Liver (tissue), 3 donors: ENCODE results near the gene TRNT1.

Experiments
- ATF3 ChIP-seq: IDR thresholded peaks from 2 replicates; pipeline ENCODE4 v1.6.1; 2016; ENCODE audit warnings: antibody characterized with exemption
- EGR1 ChIP-seq, 2 donors: IDR thresholded peaks; 2 replicates each; pipeline ENCODE4 v1.6.1; 2016 to 2018; ENCODE audit warnings: antibody characterized with exemption in 2 of 2, low read depth in 2 of 2
- FOXA1 ChIP-seq: IDR thresholded peaks from 2 replicates; pipeline ENCODE4 v1.6.1; 2016; ENCODE audit warnings: antibody characterized with exemption
- GABPA ChIP-seq, 2 donors: IDR thresholded peaks in 1 of 2; conservative IDR thresholded peaks in 1 of 2; 2 replicates each; pipeline ENCODE4 v1.6.1; 2016; ENCODE audit warnings: antibody characterized with exemption in 2 of 2, mild to moderate bottlenecking in 1 of 2, moderate library complexity in 1 of 2
- JUND ChIP-seq, 2 donors: IDR thresholded peaks; 2 replicates each; pipeline ENCODE4 v1.6.1; 2016; ENCODE audit warnings: antibody characterized with exemption in 2 of 2
- MAX ChIP-seq: IDR thresholded peaks from 2 replicates; pipeline ENCODE4 v1.6.1; 2016; ENCODE audit warnings: antibody characterized with exemption
- RAD21 ChIP-seq, 2 donors: IDR thresholded peaks; 2 replicates each; pipeline ENCODE4 v1.6.1; 2016; ENCODE audit warnings: antibody characterized with exemption in 2 of 2, mild to moderate bottlenecking in 2 of 2
- SP1 ChIP-seq: IDR thresholded peaks from 2 replicates; pipeline ENCODE4 v1.6.1; 2018; ENCODE audit warnings: antibody characterized with exemption, mild to moderate bottlenecking
- TAF1 ChIP-seq: conservative IDR thresholded peaks from 2 replicates; pipeline ENCODE4 v1.6.1; 2016; ENCODE audit warnings: antibody characterized with exemption, mild to moderate bottlenecking
- YY1 ChIP-seq: IDR thresholded peaks from 2 replicates; pipeline ENCODE4 v1.6.1; 2016; ENCODE audit warnings: antibody characterized with exemption, mild to moderate bottlenecking
- TF ChIP-seq, protein P1 (sequence below): fragments of 150-350 bp; IDR thresholded peaks from 2 replicates; pipeline ENCODE4 v1.5.1; 2017; ENCODE audit warnings: improper control_type of control experiment, low read depth, low read length; ENCODE audit not compliant: missing input control
- donor health status: healthy.
- donor health status: healthy.

- TF ChIP-seq, protein P1, sequence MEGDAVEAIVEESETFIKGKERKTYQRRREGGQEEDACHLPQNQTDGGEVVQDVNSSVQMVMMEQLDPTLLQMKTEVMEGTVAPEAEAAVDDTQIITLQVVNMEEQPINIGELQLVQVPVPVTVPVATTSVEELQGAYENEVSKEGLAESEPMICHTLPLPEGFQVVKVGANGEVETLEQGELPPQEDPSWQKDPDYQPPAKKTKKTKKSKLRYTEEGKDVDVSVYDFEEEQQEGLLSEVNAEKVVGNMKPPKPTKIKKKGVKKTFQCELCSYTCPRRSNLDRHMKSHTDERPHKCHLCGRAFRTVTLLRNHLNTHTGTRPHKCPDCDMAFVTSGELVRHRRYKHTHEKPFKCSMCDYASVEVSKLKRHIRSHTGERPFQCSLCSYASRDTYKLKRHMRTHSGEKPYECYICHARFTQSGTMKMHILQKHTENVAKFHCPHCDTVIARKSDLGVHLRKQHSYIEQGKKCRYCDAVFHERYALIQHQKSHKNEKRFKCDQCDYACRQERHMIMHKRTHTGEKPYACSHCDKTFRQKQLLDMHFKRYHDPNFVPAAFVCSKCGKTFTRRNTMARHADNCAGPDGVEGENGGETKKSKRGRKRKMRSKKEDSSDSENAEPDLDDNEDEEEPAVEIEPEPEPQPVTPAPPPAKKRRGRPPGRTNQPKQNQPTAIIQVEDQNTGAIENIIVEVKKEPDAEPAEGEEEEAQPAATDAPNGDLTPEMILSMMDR = peak; percentile 32
- TF ChIP-seq SP1 (no peak), MAX (no peak), GABPA (IDR thresholded peaks at IDR 0.05 in 1 of 2, conservative IDR thresholded peaks at IDR 0.05 in 1 of 2) (no peak), TAF1 (no peak), FOXA1 (no peak), ATF3 (no peak), RAD21 (IDR thresholded peaks at IDR 0.05) (peak; percentile 46 to 56), JUND (IDR thresholded peaks at IDR 0.05) (no peak), EGR1 (IDR thresholded peaks at IDR 0.05; ENCODE audit: low read depth in 2 of 2) (no peak), YY1 (no peak)
Observed at GRCh38 chr3:3196148-3196861, 69.6 kb downstream of the TRNT1 start.
